ENCODE data around the gene COL5A2.

The COL5A2 gene

DNA sequence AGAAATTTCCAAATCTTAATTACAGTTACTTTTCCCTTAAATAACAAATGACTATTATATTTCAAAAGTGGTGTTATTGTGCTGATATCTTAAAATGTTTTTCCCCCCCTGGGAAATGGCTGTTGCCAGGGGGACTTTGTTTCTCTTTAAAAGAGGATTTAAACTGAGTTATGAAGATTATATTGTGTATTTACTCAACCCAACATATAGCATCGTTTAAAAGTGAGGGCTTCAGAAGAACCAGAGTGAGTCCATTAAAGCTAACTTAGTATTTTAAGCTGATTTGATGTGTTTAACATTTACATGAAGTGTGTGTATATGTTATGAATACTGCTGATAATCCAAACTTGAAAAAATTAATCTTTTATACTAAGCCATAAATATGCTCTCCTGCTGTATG is 81.6 kb downstream of the COL5A2 start:
- no peak for DNase-seq (ENCODE audit: low read depth in 3 of 3)

DNA sequence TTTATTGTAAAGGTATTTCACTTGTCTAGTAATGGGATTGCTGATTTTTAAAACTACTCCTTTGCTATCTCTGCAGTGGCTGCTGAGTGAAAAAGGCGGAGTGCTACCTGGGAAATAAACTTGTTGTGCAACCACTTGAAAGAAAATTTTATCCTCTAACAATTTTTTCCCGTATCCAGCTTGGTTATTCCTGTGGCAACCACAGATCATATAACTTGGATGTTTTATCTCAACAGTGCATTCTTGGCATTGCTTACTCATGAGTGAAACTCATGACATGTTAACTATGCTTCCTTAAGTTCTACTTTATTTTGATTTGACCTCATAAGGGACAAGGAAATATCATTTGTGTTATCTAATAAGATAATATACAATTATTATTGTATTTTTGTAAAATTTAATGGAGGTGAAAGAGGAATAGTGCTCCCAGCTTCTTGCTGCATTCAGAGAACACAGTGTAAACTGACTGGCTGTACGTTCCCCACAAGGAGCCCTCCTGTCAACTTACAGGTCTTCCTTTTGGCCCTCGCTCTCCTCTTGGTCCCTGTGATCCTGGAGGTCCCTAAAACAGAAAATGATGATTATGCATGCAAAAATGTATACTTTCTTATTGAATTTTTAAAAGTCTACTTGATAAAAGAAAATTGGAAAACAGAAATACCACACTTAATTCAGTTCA is 82.7 kb downstream of the COL5A2 start:
- DNase-seq (ENCODE audit: low read depth in 3 of 3) = no peak

- DNase-seq (ENCODE audit: low read depth in 3 of 3) = no peak
Measured at GRCh38 chr2:189095101-189095500, 84.5 kb downstream of the COL5A2 start.

DNA sequence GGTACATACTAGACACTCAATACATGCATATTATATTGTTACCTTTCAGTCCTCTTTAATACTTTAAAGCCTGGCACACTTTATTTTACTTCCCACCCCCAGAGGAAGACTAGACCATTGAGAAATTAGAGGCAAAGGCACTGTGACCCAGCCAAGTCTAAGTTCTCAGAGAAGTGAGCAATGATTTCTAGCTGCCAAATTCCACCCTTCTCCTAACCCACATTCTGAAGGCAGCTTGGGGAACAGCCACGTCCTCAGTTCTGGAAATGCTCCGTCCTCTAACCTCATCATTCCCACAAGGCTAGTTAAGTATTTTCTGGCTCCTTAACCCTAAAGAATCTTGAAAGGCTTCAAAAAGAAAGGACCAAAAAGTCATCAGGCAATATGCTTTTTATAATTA is 86.6 kb downstream of the COL5A2 start:
- no peak for DNase-seq (ENCODE audit: low read depth in 3 of 3)

- DNase-seq (ENCODE audit: low read depth in 3 of 3) = no peak
Measured at GRCh38 chr2:189091253-189091652, 88.3 kb downstream of the COL5A2 start.

DNA sequence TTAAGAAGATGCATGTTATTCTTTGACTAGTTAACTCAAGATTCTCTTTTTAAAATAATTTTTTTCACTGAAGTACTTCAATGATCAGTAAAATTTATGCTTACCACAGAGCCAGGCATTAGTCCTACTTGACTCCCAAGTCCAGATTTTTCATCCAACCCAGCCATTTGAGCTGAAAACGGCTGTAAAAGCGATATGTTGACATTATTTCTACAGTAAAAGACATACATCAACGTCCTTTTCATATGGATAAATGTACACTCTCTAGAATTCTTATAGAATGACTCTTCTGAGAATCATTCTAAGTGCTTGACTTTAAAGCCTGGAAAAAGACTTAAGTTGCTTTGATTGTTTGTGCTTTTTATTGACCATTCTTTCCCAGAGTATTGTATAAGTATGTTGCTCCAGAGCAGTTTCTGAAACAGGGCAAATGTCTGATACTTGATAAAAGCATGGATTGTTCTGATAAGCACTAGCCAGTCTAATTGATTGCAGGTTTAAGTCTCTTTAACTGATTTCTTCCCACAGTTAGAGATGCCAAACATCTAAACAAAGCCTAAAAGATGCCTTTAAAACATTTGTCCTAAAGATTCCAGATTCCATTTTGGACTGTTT is 90.9 kb downstream of the COL5A2 start:
- DNase-seq (ENCODE audit: low read depth in 3 of 3) = no peak

DNA sequence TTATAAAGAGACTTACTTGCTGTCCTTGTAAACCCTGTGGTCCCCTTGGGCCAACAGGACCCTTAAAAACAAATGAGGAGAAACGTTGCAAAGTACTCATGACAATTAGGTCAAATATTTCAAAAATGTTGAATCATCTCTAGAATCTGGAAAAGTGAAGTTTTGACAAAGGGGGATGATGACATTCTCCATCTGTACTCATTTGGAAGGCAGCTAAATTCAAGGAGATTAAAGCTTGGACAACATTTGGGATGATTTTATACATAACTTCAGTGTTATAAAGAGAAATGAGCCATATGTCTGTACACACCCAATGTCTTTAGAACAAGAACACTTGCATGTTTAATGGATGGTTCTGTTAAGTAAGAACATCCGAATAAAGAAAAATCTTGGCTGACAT is 92.9 kb downstream of the COL5A2 start:
- DNase-seq (ENCODE audit: low read depth in 3 of 3) = no peak

GRCh38 chr2:189086250-189086649 is 93.3 kb downstream of the COL5A2 start:
- DNase-seq (ENCODE audit: low read depth in 3 of 3) = no peak

DNA sequence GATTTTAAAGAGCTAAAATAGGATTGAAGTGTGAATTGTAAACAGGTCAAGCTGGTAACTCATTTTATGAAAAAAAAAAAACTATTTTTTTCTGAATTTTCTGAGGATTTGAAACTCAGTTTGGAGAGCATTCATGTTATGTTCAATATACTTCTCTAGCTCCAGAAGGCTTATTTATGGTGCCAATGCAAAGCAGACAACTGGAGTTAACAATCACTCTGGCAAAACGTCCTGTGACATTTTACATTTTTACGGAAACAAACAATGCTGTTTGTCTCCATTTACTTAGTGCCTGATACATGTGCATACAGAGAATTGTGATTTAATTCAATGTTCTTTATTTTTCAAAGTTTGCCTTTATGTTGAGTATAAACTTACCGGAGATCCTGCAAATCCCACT is 96.0 kb downstream of the COL5A2 start:
- no peak for DNase-seq (ENCODE audit: low read depth in 3 of 3)

GRCh38 chr2:189083106-189083505 is 96.5 kb downstream of the COL5A2 start:
- no peak for DNase-seq (ENCODE audit: low read depth in 3 of 3)

DNA sequence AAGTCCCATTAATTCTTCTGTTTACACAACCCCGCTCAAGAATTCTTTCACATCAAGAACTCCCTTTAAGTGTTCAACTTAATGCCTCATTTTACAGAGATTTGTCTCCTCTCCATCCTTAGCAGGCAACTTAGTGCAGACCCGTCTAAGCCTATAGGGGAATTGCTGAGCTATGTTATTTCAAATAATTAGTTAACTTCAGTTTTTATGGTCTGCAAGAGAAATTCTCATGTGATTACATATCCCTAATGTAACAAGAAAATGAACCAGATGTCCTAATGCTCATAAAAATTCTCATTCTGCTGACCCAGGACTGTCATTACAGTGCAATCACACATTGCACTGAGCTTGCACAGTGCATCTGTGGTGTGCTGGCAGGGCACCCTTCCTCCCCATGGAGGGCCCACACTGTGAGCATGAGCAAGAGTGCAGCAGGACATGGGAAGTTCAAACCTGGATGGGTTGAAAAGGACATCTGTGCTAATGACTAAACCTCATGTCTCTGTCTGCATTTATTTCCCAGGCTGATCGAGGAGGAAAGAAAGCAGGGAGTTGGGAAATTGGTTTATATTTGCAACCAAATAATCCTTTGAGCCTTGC is 97.1 kb downstream of the COL5A2 start:
- DNase-seq (ENCODE audit: low read depth in 3 of 3) = no peak

DNA sequence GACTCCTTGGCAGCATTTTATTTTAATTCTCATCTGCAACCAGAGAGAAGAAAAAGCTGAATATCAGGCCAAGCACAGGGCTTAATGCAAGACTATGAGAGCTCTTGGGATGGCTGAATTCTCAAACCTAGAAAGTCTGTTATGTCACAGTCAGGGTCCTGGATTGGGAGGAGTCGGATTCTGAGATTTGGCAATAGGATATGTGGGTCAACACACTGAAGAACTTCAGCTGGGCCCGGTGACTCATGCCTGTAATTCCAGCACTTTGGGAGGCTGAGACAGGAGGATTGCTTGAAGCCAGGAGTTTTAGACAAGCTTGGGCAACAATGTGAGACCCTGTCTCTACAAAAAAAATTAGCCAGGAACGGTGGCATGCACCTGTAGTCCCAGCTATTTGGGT is 103.0 kb downstream of the COL5A2 start:
- no peak for DNase-seq (ENCODE audit: low read depth in 3 of 3)

- no peak for DNase-seq (ENCODE audit: low read depth in 3 of 3)
Measured at GRCh38 chr2:189076120-189076519, 103.4 kb downstream of the COL5A2 start.

DNA sequence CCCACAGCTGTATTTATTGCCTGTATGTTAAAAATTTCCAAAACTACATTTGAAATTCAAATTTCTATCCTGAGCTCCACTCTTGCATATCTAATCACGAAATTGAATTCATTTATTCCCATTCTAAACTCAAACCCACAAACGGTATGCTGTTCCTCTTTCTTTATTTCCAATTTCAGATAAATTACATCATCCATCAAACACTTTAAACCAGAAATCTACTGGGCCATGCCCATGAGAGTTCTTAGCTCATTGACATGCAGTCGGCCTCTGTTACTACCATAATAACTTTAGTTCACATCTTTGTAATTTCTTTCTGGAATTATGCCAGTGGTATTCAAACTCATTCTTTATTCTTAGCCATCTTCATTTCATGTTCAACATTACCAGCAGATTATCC is 105.1 kb downstream of the COL5A2 start:
- no peak for DNase-seq (ENCODE audit: low read depth in 3 of 3)

DNA sequence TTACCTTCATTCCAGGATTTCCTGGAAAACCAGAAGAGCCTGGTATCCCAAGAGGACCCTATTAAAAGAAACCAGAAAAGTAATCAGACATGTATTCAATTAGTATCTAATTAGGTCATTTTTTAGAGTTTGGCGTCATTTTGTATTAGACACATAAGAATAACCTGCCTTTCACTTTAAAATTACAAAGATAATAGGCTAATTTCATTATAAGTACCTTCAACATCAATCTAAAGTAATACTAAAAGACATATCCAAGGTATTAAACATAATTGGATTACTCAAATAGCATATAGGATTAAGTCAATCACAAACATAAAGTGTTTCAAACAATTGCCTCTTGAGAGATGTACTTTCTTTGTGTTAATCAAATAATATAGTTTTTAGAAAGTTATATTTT is 107.5 kb downstream of the COL5A2 start:
- DNase-seq (ENCODE audit: low read depth in 3 of 3) = no peak

DNA sequence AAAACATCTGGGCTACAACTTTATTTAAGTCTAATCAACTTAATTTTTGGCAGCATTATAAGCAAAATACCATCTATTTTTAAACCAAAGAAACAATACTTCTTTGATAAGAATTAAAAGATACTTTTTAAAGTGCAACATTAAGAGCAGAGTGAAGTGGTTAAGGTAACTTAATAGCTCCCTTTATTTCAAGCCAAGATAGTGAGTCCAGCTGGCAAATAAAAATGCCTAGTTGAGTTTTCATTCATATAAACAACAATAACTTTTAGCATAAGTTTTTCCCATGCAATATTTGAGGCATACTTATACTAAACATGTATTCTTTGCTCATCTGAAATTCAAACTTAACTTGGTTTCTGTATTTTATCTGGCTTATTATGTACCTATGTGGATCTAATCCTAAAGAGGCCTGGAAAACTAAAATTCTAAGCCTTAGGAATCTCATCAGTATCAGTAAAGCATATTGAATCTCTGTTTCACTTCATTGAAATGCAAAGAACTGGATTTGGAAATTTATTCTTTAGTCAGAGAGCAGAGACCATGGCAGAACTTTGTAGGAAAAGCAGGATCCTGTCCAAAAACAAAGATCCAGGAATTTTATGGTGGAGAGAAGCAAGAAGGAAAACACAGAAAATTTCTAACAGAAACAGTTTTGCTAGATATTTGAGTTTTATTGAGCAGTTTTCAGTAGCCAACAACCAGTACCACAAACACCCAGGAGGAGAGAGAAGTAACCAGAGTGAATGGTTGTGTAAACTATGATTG is 109.5 kb downstream of the COL5A2 start:
- DNase-seq (ENCODE audit: low read depth in 3 of 3) = no peak

DNA sequence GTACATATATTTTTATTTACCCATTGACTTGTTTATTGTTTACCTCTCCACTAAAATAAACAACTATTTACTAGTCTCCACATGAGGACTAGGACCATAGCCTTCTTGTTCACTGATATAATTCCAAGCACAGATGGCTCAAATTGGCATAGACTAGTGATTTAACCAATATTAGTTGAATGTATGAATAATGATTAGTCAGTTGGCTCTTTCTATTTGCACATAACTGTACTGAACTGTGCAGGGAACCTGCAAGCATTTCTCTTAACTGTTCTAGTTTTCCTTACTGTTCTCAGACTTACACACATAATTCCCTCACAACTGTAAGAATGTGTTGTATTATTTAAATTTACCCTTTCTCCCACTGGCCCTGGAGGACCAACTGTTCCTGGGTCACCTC is 113.5 kb downstream of the COL5A2 start:
- DNase-seq (ENCODE audit: low read depth in 3 of 3) = no peak

DNA sequence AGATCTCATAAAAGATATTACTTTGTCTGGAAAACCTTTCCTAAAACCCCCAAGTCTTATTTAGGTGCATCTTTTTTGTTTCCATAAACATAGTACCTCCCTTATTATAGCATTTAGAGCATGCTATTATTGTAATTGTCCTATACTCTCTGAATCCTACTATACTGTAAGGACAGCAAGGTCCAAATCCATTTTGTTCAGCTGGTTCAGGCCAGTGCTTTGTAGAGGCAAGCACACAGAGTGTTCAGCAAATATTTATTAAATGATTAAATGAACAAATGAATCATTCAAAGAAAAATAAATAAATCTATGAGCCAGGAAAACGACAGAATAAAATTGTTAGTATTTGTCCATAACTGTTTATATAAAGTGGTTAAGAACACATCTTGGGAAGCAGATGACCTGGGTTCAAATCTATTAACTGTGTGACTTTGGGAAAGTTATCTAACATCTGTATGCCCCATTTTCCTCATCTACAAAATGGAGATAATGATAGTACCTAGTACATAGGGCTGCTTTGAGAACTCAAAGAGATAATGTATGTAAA is 119.4 kb downstream of the COL5A2 start:
- DNase-seq (ENCODE audit: low read depth in 3 of 3) = no peak

- DNase-seq (ENCODE audit: low read depth in 3 of 3) = no peak
Measured at GRCh38 chr2:189057316-189057715, 122.2 kb downstream of the COL5A2 start.

DNA sequence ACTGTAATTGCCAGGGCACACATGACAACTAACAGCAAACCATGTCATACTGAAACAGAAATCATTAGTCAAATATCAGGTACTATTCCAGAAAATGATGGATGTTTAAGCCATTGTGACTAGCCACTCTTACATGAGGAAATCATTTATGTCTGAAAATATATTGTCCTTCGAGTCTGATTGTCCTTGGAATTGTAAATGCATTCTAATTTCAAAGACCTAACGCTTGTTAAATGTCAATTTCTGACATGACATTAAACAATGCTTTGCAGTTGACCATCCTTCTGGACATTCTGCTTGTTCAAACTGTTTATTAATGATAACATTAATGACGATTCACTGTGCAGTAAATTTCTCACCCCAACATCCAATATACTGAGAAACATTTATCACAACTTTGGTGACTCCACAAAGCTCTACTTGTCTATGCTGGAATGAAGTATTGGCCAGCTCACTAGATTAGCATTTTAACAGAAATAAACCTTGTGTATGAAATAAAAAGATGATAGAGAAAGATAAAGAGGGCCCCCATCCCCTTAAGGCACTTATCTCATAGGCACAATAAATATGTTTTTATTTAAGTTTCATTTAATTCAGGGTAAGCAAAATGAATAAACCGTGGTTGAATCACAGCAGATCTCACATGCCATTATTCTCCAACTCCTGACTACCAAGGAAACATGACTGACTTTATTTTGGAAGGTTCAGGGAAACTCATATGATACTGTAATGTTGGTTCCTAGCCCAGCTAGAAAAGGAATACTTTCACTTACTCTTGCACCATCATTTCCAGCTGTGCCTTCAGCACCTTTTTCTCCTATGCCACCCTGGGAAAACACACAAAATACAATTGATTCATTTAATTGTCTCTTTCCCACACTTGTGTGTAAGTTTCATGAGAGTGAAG is 123.1 kb downstream of the COL5A2 start:
- DNase-seq (ENCODE audit: low read depth in 3 of 3) = no peak

- DNase-seq (ENCODE audit: low read depth in 3 of 3) = no peak
Measured at GRCh38 chr2:189050165-189050712, 129.3 kb downstream of the COL5A2 start.

Measured in stimulated activated CD4-positive, alpha-beta T cell treated with anti-CD3 and anti-CD28 coated beads, TNF-alpha, amount 100 ng/mL, for 48 hours (primary cell).